Left ventricle myocardium superior (tissue), 1 donor: ENCODE results near the gene SPDYE16. TPM values are rescaled to one million over a fixed set of nuclear protein-coding genes. Genes with fewer than 3 reads are reported as not detected.
"Not testable (repeated sequence)": the region's sequence is repeated elsewhere in the genome, so short reads cannot be mapped to it uniquely, and the experiment has no call there.

Source experiments
- ATAC-seq: fragments of 200-7000 bp; cut with Tn5 transposase; one replicate; pipeline ENCODE4 v1.9.1; 2020; ENCODE audit warnings: mild to moderate bottlenecking, moderate library complexity
- DNase-seq: peaks from one replicate; pipeline ENCODE4 v3.0.0-alpha.2; 2020
- intact Hi-C: fragments of 100-400 bp; cut with micrococcal nuclease; formaldehyde crosslinking; loops from one replicate; pipeline ENCODE4 v1.11.0; 2022
- total RNA-seq: library from RNA; stranded (reverse); fragmentation: NEBNext Ultra II Directional; extraction: Animal tissue kit (Norgen Biotek cat#: 25700); gene quantifications from one replicate; pipeline ENCODE4 v1.2.1, GENCODE V29; 2021
- donor health status: DM: no; HTN: yes; CAD: no; lungs with severe emphysema.

The SPDYE16 gene
- total RNA-seq, 1 donor from 2014 or later, result not detected

- DNase-seq, intact Hi-C loops, ATAC-seq: not testable (repeated sequence)
Observed at GRCh38 chr7:76484456-76484855, 58.6 kb downstream of the SPDYE16 start.

DNA sequence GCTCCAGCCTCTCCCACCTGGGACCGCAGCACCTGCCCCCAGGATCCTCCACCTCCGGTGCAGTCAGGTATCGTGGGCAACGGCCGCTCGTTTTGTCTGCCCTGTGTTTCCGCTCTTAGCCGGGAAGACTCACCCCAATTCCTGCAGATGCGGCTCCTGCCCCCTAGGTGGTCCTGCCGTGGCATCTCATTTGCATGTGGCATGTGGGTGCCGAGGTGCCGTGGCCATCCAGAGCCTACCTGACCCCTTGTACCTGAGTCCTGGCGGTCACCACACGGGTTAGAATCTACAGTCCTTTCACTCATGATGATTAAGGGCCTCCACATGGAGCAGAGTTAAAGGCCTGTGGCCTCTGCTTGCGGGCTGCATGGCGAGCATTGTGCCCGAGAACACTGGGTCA, 60.0 kb downstream of the SPDYE16 start:
- intact Hi-C loops, result not testable (repeated sequence)

GRCh38 chr7:76482660-76483059, 60.4 kb downstream of the SPDYE16 start:
- DNase-seq, intact Hi-C loops, ATAC-seq: not testable (repeated sequence)

More for the DNA sequence above, 60.0 kb downstream of the SPDYE16 start:
- ATAC-seq, DNase-seq: not testable (repeated sequence)

Other genes starting within 250 kb of the SPDYE16 start
- 2,442 TPM for gene HSPB1, start 240.6 kb downstream of the SPDYE16 start, total RNA-seq
- gene YWHAG, start 184.3 kb downstream of the SPDYE16 start, total RNA-seq, result 238 TPM
- gene SSC4D, start 133.6 kb downstream of the SPDYE16 start, total RNA-seq, result 0.55 TPM
- not detected for gene ZP3, start 118.3 kb downstream of the SPDYE16 start, total RNA-seq
- gene DTX2, start 81.6 kb downstream of the SPDYE16 start, total RNA-seq, result 9.3 TPM
- 2.2 TPM for gene UPK3B, start 32.7 kb downstream of the SPDYE16 start, total RNA-seq
- 7.9 TPM for gene POMZP3, start 84.0 kb upstream of the SPDYE16 start, total RNA-seq